Measurements from ENCODE around the gene KCNN4.

DNA sequence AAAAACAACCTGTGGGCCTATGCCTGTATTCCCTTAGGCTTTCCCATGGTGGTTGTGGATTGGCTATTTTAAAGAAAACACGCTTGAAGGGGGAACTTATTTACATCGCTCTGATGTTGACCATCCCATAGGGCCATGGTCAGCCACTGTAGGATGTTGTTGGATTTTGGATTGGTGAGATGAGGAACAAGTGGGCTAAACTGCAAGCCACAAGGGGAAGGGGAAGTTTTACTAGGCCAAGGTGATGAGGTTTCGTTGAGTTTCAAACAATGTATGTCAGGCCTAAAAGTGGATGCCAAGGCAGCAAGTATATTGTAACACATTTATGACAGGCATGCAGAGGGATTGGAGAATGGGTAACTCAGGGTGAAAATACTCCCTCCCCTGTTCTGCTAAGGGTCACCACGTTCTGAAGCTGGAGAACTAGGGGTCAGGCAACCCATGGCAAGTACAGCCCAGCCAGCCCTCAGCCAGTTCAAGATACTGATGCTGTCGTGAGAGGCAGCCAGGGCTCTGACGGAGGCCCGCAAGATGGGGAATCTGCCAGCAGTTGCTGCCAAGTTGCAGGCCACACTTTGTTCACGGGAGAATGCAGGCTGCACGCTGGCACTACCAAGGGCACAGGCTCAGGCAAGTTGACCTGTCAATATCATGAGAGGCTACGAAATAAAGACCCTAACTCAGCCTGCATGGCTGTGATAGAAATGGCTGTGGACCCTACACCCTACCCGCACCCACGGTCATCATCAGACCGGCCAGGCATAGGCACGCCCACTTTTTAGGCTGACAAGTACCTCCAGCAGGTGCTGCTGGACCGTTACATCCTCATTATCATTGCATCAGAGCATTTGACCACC lies 53.8 kb downstream of the KCNN4 start:
- TF ChIP-seq, protein P1, sequence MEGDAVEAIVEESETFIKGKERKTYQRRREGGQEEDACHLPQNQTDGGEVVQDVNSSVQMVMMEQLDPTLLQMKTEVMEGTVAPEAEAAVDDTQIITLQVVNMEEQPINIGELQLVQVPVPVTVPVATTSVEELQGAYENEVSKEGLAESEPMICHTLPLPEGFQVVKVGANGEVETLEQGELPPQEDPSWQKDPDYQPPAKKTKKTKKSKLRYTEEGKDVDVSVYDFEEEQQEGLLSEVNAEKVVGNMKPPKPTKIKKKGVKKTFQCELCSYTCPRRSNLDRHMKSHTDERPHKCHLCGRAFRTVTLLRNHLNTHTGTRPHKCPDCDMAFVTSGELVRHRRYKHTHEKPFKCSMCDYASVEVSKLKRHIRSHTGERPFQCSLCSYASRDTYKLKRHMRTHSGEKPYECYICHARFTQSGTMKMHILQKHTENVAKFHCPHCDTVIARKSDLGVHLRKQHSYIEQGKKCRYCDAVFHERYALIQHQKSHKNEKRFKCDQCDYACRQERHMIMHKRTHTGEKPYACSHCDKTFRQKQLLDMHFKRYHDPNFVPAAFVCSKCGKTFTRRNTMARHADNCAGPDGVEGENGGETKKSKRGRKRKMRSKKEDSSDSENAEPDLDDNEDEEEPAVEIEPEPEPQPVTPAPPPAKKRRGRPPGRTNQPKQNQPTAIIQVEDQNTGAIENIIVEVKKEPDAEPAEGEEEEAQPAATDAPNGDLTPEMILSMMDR (IDR thresholded peaks at IDR 0.05), result no peak
- TF ChIP-seq ZFX (IDR thresholded peaks at IDR 0.05; ENCODE audit: borderline replicate concordance), result no peak

All from 22Rv1 (cell line).